Activated CD8-positive, alpha-beta T cell treated with anti-CD3 and anti-CD28 coated beads, Interleukin-2, amount 10 ng/mL, durations not matched to agents 7 days and 5 days (primary cell): ENCODE data around the gene BACE1-AS. TPM values are rescaled to one million over a fixed set of nuclear protein-coding genes. Genes with fewer than 3 reads are reported as not detected.

Experiments
- ATAC-seq: fragments of 150-1000 bp; cut with Tn5 transposase; one replicate; pipeline ENCODE4 v1.10.0; 2021; ENCODE audit warnings: moderate library complexity
- CTCF ChIA-PET: fragments of 350-600 bp; sonication (Branson Sonifier 250); formaldehyde crosslinking; loops from one replicate; lab custom pipeline; 2021; ENCODE audit warnings: antibody characterized with exemption; lab: Charles Lee
- POLR2A ChIA-PET: fragments of 350-600 bp; sonication (Branson Sonifier 250); formaldehyde crosslinking; loops from one replicate; lab custom pipeline; 2021; ENCODE audit warnings: antibody characterized with exemption; lab: Charles Lee
- DNase-seq: peaks from one replicate; pipeline ENCODE4 v3.0.0-alpha.2; 2020
- H3K27ac Mint-ChIP-seq: one replicate; pipeline ENCODE4 v1.8.0; 2021; ENCODE audit warnings: mild to moderate bottlenecking, mixed read lengths
- H3K27me3 Mint-ChIP-seq: one replicate; pipeline ENCODE4 v1.8.0; 2021; ENCODE audit warnings: low read depth, mixed read lengths
- H3K36me3 Mint-ChIP-seq: one replicate; pipeline ENCODE4 v1.8.0; 2021; ENCODE audit warnings: low read depth, mixed read lengths
- H3K4me1 Mint-ChIP-seq: one replicate; pipeline ENCODE4 v1.8.0; 2021; ENCODE audit warnings: low read depth, mixed read lengths
- H3K4me3 Mint-ChIP-seq: one replicate; pipeline ENCODE4 v1.8.0; 2021; ENCODE audit warnings: mild to moderate bottlenecking, mixed read lengths
- H3K9me3 Mint-ChIP-seq: one replicate; pipeline ENCODE4 v1.8.0; 2022; ENCODE audit warnings: mixed read lengths; ENCODE audit not compliant: insufficient read depth
- total RNA-seq, 2 experiments: library from RNA; stranded (reverse); gene quantifications; one replicate each; pipeline ENCODE4 v1.2.3, GENCODE V29; 2021

Gene BACE1-AS
- total RNA-seq, 2 experiments from 2014 or later = 3.8 to 4.3 TPM

DNA sequence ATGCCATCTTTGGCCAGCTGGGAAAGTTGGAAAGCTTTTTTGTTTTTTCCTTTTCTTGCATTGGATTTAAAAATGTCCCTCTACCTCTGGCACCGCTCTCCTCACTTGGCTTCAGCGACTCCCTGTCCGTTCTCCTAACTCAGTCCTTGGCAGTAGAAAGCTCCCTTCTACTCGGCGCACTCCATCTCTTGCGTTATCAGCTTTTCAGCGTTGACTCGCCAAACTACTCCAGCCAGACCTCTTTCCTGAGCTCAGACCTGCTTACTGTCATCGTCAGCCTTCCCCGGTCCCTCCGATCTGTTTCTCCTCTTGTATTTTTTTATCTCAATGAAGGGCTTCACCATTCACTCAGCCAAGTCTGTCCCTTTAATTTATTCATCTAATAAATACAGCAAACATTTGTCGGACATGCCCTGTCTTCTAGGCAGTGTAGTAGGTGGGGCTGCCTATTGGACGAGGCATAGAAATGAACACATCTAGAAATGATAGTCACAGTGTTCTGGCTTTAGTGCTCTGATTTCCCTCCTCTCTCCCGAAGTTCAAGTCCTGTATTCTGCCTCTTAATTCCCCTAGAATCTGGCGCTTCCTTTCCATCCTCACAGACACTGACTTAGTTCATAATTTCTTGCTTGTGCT is 37.3 kb downstream of the BACE1-AS start:
- peak; percentile 5 for ATAC-seq
- ChIA-PET CTCF (interaction anchor here (1.2 to 1.8 kb wide), 3 partner anchors 98 to 493 kb away, joined by 5 to 10 read pairs (median 6); partner anchors contain the start of gene PCSK7), POLR2A (interaction anchor here (0.6 to 2.3 kb wide), 6 partner anchors 12 to 1244 kb away, joined by 3 to 15 read pairs (median 4); partner anchors contain the start of genes ARCN1, BACE1, PCSK7 and RNF214)
- peak; percentile 36 for DNase-seq
- Mint-ChIP-seq H3K36me3 (no peaks in the 10 kb centered on the region), H3K27me3 (peaks cover 5% of the 10 kb centered on the region), H3K4me1 (peaks cover 5% of the 10 kb centered on the region), H3K27ac (no peak overlapping the region), H3K4me3 (no peak overlapping the region), H3K9me3 (no peaks in the 10 kb centered on the region)

DNA sequence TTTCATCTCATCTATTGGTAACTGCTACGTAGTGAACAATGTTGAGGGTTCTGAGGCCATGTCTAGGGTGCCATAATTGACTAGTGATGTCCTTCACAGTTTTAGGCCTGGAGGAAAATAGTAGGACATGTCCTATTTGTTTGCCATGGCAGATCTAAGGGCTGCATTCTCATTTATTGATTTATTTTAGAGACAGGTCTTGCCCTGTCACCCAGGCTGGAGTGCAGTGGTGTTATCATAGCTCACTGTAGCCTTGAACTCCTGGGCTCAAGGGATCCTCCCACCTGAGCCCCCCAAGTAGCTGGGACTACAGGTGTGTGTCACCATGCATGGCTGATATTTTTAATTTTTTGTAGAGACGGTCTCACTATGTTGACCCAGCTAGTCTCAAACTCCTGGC is 41.7 kb downstream of the BACE1-AS start:
- no peaks in the 10 kb centered on the region for H3K4me1 Mint-ChIP-seq
- ATAC-seq = no peak
- CTCF ChIA-PET = no interaction called here
- no peak for DNase-seq
- no peak overlapping the region for H3K27ac Mint-ChIP-seq
- peaks cover 4% of the 10 kb centered on the region for H3K36me3 Mint-ChIP-seq
- H3K9me3 Mint-ChIP-seq = no peaks in the 10 kb centered on the region
- POLR2A ChIA-PET = no interaction called here
- H3K27me3 Mint-ChIP-seq = no peaks in the 10 kb centered on the region
- no peak overlapping the region for H3K4me3 Mint-ChIP-seq

DNA sequence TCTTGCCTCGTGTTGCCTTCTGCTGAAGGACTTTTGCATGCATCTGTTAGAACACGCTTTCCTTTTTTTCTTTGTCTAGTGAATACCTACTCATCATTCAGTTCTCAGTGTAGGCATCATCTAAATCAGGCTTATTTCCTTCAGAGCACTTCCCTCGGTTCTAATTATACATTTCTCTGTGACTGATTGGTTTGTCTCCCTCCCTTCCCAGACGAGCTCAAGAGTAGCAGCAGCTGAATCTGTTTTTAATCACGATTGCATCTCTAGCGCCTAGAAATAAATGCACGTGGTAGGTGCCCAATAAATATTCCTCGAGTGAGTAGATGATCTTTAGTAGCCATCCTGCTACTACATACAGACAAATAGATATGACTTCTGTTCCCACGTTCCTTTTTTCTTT is 42.8 kb downstream of the BACE1-AS start:
- no peak for ATAC-seq
- no peaks in the 10 kb centered on the region for H3K9me3 Mint-ChIP-seq
- H3K27ac Mint-ChIP-seq = no peak overlapping the region

DNA sequence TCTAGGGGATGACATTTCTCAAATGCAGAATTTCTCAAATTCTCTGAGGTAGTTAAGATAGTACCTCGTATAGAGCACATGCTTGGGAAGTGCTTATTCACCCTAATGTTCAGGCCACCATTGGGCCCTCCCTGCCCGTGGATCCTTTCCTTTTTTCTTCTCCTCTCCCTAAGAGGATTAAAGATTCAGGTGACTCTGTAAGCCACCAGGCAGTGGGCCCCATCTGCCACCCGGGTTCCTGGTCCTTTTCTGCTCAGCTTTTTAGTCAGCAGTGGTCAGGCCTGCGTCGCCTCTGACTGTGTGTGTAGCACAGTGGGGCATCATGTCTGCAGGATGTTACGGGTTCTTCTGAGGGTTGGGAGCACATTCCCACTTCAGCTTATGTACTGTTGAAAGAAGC is 43.8 kb downstream of the BACE1-AS start:
- peaks cover 9% of the 10 kb centered on the region for H3K36me3 Mint-ChIP-seq
- CTCF ChIA-PET = no interaction called here
- POLR2A ChIA-PET = interaction anchor here (0.5 kb wide), 1 partner anchor 16 kb away, joined by 6 read pairs; no protein-coding TSS in a partner anchor
- DNase-seq (no peak), ATAC-seq (no peak)
- H3K27ac Mint-ChIP-seq = no peak overlapping the region
- no peaks in the 10 kb centered on the region for H3K27me3 Mint-ChIP-seq
- H3K4me3 Mint-ChIP-seq = no peak overlapping the region
- H3K9me3 Mint-ChIP-seq = no peaks in the 10 kb centered on the region
- no peaks in the 10 kb centered on the region for H3K4me1 Mint-ChIP-seq

More for the DNA sequence above, 42.8 kb downstream of the BACE1-AS start:
- Mint-ChIP-seq H3K4me3 (no peak overlapping the region), H3K36me3 (peaks cover 6% of the 10 kb centered on the region), H3K27me3 (no peaks in the 10 kb centered on the region), H3K4me1 (no peaks in the 10 kb centered on the region)
- ChIA-PET CTCF (no interaction called here), POLR2A (no interaction called here)
- no peak for DNase-seq

DNA sequence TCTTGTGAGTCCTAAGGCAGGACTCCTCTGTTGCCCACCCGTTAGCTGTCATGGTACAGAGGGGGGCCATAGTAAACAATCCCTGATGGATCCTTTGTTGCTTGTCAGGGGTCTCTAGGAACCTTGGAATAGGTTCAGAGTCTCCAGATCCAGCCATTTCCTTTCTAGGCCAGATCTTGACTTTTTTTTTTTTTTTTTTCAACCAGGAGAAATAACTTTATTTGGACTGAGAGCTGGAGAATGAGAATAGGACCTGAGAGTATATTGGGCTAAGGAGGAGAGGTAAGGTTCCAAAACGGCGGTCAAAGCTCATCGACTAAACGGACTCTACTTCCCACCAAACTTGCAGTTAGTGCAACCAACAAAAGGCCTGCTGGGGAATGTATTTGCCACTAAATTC is 44.3 kb downstream of the BACE1-AS start:
- ChIA-PET CTCF (no interaction called here), POLR2A (interaction anchor here (0.5 kb wide), 1 partner anchor 16 kb away, joined by 6 read pairs; no protein-coding TSS in a partner anchor)
- ATAC-seq (no peak), DNase-seq (no peak)
- H3K4me1 Mint-ChIP-seq = no peaks in the 10 kb centered on the region
- H3K27me3 Mint-ChIP-seq = no peaks in the 10 kb centered on the region
- H3K36me3 Mint-ChIP-seq = peaks cover 13% of the 10 kb centered on the region
- H3K9me3 Mint-ChIP-seq = no peaks in the 10 kb centered on the region
- no peak overlapping the region for H3K4me3 Mint-ChIP-seq
- no peak overlapping the region for H3K27ac Mint-ChIP-seq

DNA sequence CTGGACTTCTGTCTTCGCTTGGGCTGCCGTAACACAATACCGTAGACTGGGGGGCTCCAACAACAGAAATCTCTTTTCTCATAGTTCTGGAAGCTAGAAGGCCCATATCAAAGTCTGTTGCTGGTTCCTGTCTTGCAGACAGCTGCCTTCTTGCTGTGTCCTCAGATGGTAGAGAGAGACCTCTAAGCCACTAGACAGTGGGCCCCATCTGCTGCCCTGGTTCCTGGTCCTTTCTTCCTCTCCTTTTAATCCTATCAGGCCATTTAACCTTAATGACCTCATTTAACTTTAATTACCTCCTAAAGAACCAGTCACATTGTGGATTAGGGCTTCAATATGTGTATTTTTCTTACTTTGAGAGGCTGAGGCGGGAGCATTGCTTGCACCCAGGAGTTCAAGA is 45.9 kb downstream of the BACE1-AS start:
- no peaks in the 10 kb centered on the region for H3K27me3 Mint-ChIP-seq
- peaks cover 17% of the 10 kb centered on the region for H3K36me3 Mint-ChIP-seq
- H3K9me3 Mint-ChIP-seq = no peaks in the 10 kb centered on the region
- no peak for ATAC-seq
- POLR2A ChIA-PET = no interaction called here
- no peak overlapping the region for H3K4me3 Mint-ChIP-seq
- DNase-seq = no peak
- H3K4me1 Mint-ChIP-seq = no peaks in the 10 kb centered on the region
- CTCF ChIA-PET = interaction anchor here (1.1 kb wide), 1 partner anchor 34 kb away, joined by 3 read pairs; no protein-coding TSS in a partner anchor
- H3K27ac Mint-ChIP-seq = no peak overlapping the region

Other genes starting within 250 kb of the BACE1-AS start
- gene SIK3, start 192.9 kb upstream of the BACE1-AS start, total RNA-seq = 10 to 100 TPM; 25.9 to 31.4 TPM
- gene PAFAH1B2, start 147.1 kb upstream of the BACE1-AS start, total RNA-seq = 10 to 100 TPM; 56.5 to 60.0 TPM
- gene SIDT2, start 112.6 kb upstream of the BACE1-AS start, total RNA-seq = 10 to 100 TPM; 20.2 to 23.6 TPM
- 1 to 10 TPM; 2.4 to 2.6 TPM for gene TAGLN, start 92.0 kb upstream of the BACE1-AS start, total RNA-seq
- gene PCSK7, start 59.3 kb upstream of the BACE1-AS start, total RNA-seq = 100 to 1,000 TPM; 160 to 161 TPM
- gene RNF214, start 58.7 kb upstream of the BACE1-AS start, total RNA-seq = 10 to 100 TPM; 19.5 to 21.2 TPM
- gene BACE1, start 24.9 kb downstream of the BACE1-AS start, total RNA-seq = 1 to 10 TPM; 1.0 to 1.1 TPM
- 10 to 100 TPM; 31.7 to 32.4 TPM for gene CEP164, start 36.5 kb downstream of the BACE1-AS start, total RNA-seq